DOHH2 (cell line): ENCODE data around the gene TYK2.

Source experiments
- H3F3A ChIP-seq: fragments of 200-600 bp; sonication (generic), shearing (Covaris generic); 2 replicates; pipeline ENCODE4 v1.6.0; 2016; ENCODE audit warnings: antibody characterized with exemption, mild to moderate bottlenecking; ENCODE audit not compliant: control insufficient read depth, insufficient read depth
- H3K27ac ChIP-seq: fragments of 200-600 bp; sonication (generic); 2 replicates; pipeline ENCODE4 v1.5.1; 2014; ENCODE audit warnings: low read depth, mild to moderate bottlenecking, low read length, moderate library complexity
- H3K27me3 ChIP-seq: fragments of 200-600 bp; sonication (generic); 2 replicates; pipeline ENCODE4 v1.6.1; 2014; ENCODE audit warnings: mild to moderate bottlenecking, low read length, mixed read lengths; ENCODE audit not compliant: control insufficient read depth
- H3K36me3 ChIP-seq: fragments of 200-600 bp; sonication (generic); 2 replicates; pipeline ENCODE4 v1.6.1; 2014; ENCODE audit warnings: mild to moderate bottlenecking, low read length, moderate library complexity, mixed read lengths; ENCODE audit not compliant: control insufficient read depth
- H3K4me1 ChIP-seq: fragments of 200-600 bp; sonication (generic); 2 replicates; pipeline ENCODE4 v1.6.1; 2014; ENCODE audit warnings: mild to moderate bottlenecking, low read length, mixed read lengths; ENCODE audit not compliant: control insufficient read depth
- H3K4me2 ChIP-seq: fragments of 200-600 bp; sonication (generic); 2 replicates; pipeline ENCODE4 v1.6.0; 2014; ENCODE audit warnings: mild to moderate bottlenecking, low read length, moderate library complexity
- H3K4me3 ChIP-seq: fragments of 200-600 bp; sonication (generic); 2 replicates; pipeline ENCODE4 v1.5.1; 2014; ENCODE audit warnings: mild to moderate bottlenecking, low read length, mixed read lengths
- H3K79me2 ChIP-seq: fragments of 200-600 bp; sonication (generic); 2 replicates; pipeline ENCODE4 v1.6.1; 2014; ENCODE audit warnings: mild to moderate bottlenecking, low read length, mixed read lengths; ENCODE audit not compliant: control insufficient read depth
- H3K9me2 ChIP-seq: fragments of 200-600 bp; sonication (generic); replicated peaks from 2 replicates; pipeline ENCODE4 v1.6.1; 2014; ENCODE audit warnings: mild to moderate bottlenecking, low read length, mixed read lengths; ENCODE audit not compliant: control insufficient read depth
- H3K9me3 ChIP-seq: fragments of 200-600 bp; sonication (generic); 2 replicates; pipeline ENCODE4 v1.6.1; 2014; ENCODE audit warnings: antibody characterized with exemption, low read length, mixed read lengths; ENCODE audit not compliant: control insufficient read depth, insufficient read depth
- H4K20me1 ChIP-seq: fragments of 200-600 bp; sonication (generic); 2 replicates; pipeline ENCODE4 v1.6.0; 2014; ENCODE audit warnings: low read depth, mild to moderate bottlenecking, antibody characterized with exemption, low read length, moderate library complexity; ENCODE audit not compliant: control insufficient read depth, insufficient read depth
- EZH2phosphoT487 ChIP-seq: fragments of 200-600 bp; sonication (generic); IDR thresholded peaks from 2 replicates; pipeline ENCODE4 v1.6.1; 2017; ENCODE audit warnings: borderline replicate concordance, mild to moderate bottlenecking, antibody characterized with exemption, low read length, moderate library complexity, mixed read lengths
- TF ChIP-seq, protein P1 (sequence below): fragments of 200-600 bp; sonication (generic); IDR thresholded peaks from one replicate; pipeline ENCODE4 v1.5.1; 2014; ENCODE audit warnings: antibody characterized with exemption, mild to moderate bottlenecking, low read depth, low read length; ENCODE audit not compliant: poor library complexity, severe bottlenecking

The TYK2 gene

DNA sequence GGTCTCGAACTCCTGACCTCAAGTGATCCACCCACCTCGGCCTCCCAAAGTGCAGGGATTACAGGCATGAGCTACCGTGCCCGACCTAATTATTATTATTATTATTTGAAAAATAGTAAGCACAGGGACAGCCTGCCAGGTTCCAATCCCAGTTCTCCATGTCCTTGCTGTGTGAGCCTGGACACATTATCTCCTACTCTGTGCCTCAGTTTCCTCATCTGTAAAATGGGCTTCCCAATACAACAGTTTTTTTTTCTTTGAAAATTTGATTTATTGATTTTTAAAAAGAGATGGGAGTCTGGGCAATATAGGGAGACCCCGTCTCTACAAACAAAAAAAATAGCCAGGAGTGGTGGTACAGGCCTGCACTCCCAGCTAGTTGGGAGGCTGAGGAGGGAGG is 74.0 kb downstream of the TYK2 start:
- H3K4me3 ChIP-seq, result no peak overlapping the region
- no peaks in the 10 kb centered on the region for H3K4me1 ChIP-seq

DNA sequence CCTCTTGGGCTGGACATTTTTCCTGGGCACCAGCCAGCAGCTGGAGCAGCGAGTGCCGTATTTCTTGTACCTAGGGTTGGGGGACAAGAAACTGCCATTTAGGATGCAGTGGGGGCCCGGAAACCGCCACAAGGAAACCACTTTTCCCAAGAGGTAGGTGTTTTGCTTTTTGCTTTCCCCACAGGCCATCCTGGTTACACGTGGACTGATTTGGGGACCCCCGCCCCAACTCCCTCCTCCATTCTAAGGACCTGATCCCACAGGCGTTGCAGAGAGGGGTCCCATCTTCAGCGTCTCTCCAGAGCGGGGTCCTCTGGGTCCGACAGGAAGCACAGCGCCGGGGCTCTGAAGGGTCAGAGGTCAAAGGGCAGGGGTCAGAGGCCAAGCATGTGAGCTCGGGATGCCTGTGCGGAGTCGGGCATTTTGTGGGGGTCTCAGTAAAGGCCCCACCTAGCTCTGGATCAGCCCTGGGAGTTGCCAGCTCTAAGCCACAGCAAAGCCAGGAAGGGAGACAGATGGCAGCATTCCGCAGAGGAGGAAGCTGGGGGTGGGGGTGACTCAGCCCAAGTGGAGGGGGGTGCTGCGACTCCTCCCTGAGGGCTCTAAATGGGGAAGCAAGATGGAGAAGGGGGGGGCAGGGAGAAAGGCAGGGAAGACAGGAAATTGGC is 75.1 kb downstream of the TYK2 start:
- peaks cover 3% of the 10 kb centered on the region; the same call in 1 of the 2 replicates for H3K36me3 ChIP-seq
- no peak for TF ChIP-seq EZH2phosphoT487
- TF ChIP-seq, protein P1, sequence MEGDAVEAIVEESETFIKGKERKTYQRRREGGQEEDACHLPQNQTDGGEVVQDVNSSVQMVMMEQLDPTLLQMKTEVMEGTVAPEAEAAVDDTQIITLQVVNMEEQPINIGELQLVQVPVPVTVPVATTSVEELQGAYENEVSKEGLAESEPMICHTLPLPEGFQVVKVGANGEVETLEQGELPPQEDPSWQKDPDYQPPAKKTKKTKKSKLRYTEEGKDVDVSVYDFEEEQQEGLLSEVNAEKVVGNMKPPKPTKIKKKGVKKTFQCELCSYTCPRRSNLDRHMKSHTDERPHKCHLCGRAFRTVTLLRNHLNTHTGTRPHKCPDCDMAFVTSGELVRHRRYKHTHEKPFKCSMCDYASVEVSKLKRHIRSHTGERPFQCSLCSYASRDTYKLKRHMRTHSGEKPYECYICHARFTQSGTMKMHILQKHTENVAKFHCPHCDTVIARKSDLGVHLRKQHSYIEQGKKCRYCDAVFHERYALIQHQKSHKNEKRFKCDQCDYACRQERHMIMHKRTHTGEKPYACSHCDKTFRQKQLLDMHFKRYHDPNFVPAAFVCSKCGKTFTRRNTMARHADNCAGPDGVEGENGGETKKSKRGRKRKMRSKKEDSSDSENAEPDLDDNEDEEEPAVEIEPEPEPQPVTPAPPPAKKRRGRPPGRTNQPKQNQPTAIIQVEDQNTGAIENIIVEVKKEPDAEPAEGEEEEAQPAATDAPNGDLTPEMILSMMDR, result no peak
- no peaks in the 10 kb centered on the region for H3K27me3 ChIP-seq
- H3K27ac ChIP-seq, result no peak overlapping the region
- H3K9me2 ChIP-seq, result no peaks in the 10 kb centered on the region
- no peaks in the 10 kb centered on the region for H3K4me1 ChIP-seq
- no peaks in the 10 kb centered on the region for H3K9me3 ChIP-seq
- H3K79me2 ChIP-seq, result no peaks in the 10 kb centered on the region
- no peaks in the 10 kb centered on the region for H3F3A ChIP-seq
- no peak overlapping the region for H3K4me3 ChIP-seq
- H3K4me2 ChIP-seq, result no peak overlapping the region
- H4K20me1 ChIP-seq, result no peaks in the 10 kb centered on the region

More for the DNA sequence above, 74.0 kb downstream of the TYK2 start:
- Histone ChIP-seq H3K4me2 (no peak overlapping the region), H3K9me2 (no peaks in the 10 kb centered on the region), H3K79me2 (no peaks in the 10 kb centered on the region), H4K20me1 (no peaks in the 10 kb centered on the region), H3K27ac (no peak overlapping the region), H3F3A (no peaks in the 10 kb centered on the region), H3K36me3 (peaks cover 4% of the 10 kb centered on the region; the same call in 1 of the 2 replicates), H3K9me3 (no peaks in the 10 kb centered on the region), H3K27me3 (no peaks in the 10 kb centered on the region)
- TF ChIP-seq, protein P1, result no peak
- TF ChIP-seq EZH2phosphoT487, result no peak
